GM12801 (cell line): ENCODE results near the gene ZNF217.

ENCODE experiments used
- CTCF ChIP-seq: IDR thresholded peaks from one replicate; pipeline ENCODE4 v1.5.1; 2011; ENCODE audit warnings: control low read depth; ENCODE audit not compliant: insufficient read length; ENCODE audit errors: extremely low read depth

ZNF217 gene

GRCh38 chr20:53609491-53610445 is 16.1 kb upstream of the ZNF217 start:
- TF ChIP-seq CTCF = no peak

- no peak for TF ChIP-seq CTCF
These were observed 15.1 kb upstream of the ZNF217 start for GRCh38 chr20:53608456-53609452.

GRCh38 chr20:53608071-53608455 is 14.4 kb upstream of the ZNF217 start:
- no peak for TF ChIP-seq CTCF

GRCh38 chr20:53606364-53606985 is 12.8 kb upstream of the ZNF217 start:
- TF ChIP-seq CTCF = no peak

- no peak for TF ChIP-seq CTCF
These were observed 9.0 kb upstream of the ZNF217 start for GRCh38 chr20:53602661-53603060.

- TF ChIP-seq CTCF = no peak
These were observed 6.4 kb upstream of the ZNF217 start for GRCh38 chr20:53599910-53600632.
